HG03469 (cell line): ENCODE results near the gene TIAM1.

Source experiments
- ATAC-seq: cut with Tn5 transposase; IDR thresholded peaks from one replicate; pipeline ENCODE4 v1.9.1; 2021; ENCODE audit warnings: mild to moderate bottlenecking, moderate library complexity, moderate number of reproducible peaks; ENCODE audit not compliant: unreplicated experiment

Gene TIAM1

DNA sequence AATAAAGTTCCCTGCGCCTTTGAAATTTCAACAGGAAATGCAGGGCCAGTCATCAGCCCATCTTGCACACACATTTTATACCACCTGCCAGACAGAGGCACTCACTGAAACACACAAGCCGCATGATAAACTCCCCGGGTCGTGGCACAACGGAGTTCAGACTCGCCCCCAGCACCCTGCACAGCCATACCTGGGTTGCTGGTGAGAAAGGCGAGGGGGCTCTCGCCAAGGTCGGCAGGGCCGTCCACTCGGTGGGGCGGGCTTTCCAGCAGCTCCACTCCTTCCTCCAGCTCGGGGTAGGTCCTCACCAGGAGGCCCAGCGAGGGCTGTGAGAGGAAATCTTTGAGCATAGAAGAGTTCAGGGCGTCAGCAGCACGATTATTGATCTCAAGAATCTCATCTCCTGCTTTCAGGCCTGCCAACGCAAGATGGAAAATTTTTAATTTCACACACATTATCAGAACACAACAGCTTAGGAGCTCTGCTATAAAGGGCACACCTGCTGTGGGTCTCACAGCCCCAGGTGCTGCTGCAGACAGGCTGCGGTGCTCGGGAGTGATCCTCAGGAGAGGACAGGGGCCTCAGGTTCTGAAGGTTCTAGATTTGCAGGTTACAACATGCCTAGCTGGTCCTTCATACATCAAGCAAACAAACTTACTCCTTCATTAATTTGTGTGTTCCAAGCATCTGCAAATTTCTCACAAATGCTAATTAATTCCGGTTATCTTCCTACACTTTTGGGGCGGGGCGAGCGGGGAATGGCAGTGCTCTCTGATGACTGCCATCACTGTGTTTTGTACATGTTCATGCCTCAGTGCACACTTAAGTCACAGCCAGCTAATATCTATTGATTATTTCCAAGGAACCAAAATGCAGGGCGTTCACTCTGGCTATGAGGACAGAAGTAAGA is 161.6 kb downstream of the TIAM1 start:
- ATAC-seq, result no peak

GRCh38 chr21:31181082-31181750 is 162.8 kb downstream of the TIAM1 start:
- ATAC-seq, result no peak

- ATAC-seq, result no peak
These were observed 163.6 kb downstream of the TIAM1 start for GRCh38 chr21:31180256-31181081.

DNA sequence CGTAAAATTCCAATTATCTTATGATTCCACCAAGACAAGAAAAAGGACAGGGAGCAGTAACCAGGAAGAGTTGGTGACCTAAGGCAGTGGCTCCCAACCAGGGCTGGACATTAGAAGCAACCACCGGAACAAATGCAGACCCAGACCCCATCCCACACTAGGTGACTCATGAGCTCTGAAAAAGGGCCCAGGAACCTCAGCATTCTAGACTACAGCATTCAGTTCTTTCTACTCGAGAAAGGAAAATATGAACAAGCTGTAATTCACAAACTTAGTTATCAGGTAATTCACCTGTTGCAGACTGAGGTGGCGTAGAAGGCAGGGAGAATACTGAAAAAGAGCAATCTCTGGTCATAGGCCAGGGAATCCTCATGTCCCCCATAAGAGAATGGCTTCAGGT is 167.3 kb downstream of the TIAM1 start:
- ATAC-seq, result no peak

DNA sequence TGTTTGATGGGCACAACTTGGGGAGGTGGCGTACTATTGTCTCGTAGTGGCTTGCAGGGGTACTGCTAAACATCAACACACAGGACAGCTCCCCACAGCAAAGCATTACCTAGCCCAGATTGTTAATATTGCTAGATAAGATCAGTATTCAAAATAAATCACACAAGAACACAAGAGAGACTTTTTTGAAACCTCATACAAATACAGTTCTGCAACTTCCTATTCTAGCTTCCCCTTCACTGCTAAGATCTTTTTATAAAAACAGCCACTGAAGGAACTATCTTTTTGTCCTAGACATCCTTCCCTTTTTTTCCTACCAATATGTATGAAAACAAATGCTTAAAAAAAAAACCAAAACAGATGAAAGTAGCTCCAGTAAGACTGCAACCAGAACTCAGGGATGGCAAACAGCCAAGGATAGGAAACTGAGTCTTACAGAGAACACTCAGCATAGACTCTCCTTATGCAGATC is 167.9 kb downstream of the TIAM1 start:
- ATAC-seq, result no peak

- no peak for ATAC-seq
These were observed 170.0 kb downstream of the TIAM1 start for GRCh38 chr21:31173881-31174555.

GRCh38 chr21:31172328-31172727 is 171.7 kb downstream of the TIAM1 start:
- ATAC-seq, result no peak

DNA sequence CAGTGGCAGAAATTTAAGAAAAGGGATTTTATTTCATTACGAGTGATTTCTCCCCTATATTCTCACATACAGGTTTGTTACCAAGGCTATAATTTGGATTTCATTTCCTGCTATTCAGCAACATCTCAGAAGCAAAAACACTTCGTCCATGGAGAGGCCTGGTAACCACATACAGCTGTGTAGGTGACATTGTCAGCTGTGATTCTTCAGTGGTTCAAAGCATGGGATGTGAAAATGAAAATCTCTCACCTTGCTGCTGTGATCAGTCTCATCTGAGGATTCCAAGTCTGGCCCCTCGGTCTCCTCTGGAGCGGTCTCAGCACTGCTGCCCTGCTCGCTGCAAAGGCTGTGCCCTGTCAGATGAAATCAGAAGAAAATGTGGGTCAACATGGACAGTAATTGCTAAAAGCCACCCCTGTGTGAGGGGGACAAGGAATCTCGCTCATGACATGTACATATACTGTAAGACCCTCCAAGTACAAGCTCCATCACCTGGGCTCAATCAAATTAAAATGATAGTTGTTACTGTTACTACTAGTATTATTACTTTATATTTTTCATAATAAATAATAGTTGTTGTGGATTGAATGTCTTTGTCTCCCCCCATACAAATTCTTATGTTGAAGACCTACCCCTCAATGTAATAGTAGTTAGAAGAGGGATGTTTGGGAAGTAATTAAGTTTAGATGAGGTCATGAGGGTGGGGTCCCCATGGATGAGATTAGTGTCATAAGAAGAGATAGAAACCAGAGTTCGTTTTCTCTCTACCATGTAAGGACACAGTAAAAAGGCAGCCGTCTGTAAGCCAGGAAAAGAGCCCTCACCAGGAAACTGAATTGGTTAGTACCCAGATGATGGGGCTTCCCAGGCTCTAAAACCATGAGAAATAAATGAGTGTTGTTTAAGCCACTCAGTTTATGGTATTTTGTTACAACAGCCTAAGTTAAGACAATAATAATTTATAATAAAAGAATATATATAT is 179.1 kb downstream of the TIAM1 start:
- ATAC-seq, result no peak

DNA sequence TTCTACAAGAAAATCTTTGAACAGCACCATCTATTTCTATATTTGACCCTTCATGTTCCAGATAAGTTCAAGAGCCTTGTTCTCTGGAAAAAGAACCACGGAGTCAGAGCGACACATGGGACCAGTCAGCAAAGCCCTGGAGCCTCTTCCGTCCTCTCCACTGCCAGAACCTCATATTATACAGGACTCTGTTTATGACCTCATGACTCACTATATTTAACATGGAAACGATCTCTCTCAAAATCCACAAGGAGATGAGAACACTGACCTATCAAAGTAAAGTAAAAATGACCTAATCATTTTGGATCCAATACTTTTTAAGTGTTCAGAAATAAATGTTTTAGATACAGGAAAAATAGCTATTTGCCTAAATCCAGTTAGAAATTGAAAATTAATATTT is 181.2 kb downstream of the TIAM1 start:
- no peak for ATAC-seq

DNA sequence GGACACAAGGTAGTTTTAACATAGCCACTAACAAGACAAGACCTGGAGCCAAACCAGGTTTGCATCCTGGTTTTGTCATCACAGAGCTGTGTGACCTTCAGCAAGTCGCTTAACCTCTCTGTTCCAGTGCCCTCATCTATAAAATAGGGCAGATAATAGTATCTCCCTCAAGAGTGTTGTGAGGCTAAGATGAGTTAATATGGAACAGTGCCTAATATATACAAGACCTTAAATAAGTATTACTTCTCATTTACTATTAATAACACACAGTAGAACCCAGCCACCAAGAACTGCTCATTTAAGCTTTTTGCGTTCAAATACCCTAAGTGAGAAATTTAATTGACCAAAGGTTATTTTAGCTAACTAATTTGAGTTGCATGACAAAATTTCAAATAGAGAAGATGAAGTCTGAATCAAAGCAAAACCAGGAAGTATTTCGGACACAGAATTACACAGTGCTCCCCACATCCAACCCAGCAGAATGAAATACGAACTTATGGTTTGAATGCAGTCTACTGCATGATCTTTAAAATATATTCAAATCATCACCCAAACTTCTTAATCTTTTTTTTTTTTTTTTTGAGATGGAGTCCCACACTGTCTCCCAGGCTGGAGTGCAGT is 181.9 kb downstream of the TIAM1 start:
- ATAC-seq, result no peak

DNA sequence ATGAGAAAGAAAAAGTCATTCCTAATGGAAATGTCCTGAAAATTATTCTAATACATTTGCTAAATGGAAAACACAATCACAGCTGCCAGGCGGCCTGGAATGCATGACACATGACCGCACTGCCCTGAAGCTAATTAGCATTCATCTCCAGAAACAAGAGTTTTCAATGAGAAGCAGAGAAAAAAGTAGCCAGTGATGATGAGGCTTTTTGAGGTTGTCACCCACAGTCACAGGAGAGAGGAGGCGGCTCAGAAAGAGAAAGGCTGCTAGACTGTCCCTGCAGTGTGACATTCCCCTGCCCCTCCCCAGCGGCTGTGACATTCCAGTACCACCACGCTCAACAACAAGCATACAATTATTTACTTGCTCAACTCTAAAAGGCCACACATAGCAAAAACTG is 182.9 kb downstream of the TIAM1 start:
- no peak for ATAC-seq

DNA sequence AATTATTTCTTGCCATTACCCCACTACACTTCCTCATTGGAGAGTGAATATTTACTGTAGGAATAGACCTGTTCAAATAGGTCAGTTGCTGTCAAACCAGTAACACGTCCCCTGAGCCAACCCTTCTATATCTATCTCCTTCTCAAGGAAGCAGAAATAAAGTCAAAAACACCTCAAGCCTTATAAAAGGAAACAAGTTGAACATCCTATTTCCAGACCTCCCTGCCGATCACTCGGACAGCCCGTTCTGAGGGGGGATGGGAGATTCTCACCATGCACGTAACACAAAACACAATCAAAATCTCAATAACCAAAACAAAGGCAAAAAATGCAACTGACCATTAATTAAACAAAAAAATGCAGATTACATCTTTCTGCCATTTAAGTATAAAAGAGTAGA is 184.3 kb downstream of the TIAM1 start:
- ATAC-seq, result no peak

DNA sequence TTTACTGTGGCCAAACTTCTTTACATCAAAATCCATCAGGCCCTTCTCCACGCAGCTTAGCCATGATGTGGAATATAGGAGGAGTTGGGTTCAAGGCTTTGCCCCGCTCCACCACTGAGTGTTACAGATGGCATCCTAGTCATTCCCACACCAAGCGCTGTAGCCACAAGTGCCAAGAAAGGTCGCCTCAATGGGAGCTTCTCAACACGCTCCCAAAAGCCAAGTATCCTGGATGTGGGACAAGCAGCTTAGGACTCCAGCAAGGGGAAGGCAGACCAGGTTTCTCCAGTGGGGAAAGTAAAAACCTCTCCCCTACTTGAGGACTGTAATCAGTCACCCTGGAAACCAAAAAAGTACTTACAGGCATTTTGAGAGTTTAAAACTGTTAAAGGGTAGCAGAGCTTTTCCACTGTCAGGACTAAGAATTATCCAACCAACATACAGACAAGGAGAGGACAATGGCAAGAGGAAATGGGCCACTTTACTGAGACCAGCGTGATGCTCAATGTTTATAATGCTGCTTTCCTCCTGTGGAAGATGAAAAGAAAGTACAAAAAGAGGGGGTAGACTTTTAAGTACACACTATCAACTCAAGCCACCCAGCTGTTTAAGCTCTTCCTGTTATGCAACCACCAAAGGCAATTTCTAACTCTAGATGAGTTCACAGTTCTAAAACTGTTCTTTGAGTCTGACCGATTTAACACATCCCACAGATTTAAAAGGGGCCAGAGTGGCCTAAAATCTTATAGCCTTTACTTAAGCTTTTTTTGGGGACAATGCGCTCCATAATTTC is 185.1 kb downstream of the TIAM1 start:
- ATAC-seq, result no peak

GRCh38 chr21:31157756-31158155 is 186.3 kb downstream of the TIAM1 start:
- no peak for ATAC-seq

DNA sequence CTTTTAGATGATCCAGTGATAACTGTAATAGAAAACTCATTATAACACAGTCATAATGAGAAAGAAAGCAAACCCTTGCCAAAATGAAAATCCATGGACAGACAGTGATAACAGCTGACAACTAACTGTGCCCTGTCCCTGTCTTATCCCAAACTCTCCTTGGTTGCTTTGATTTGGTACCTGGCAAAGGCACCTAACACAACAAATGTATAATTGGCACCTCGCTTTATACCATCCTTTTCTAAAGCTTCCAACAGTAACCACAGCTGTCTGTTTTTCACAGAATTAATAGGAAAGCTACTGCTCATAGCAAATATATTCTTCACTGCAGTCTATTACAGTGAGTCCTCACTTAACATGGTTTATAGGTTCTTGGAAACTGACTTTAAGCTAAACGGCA is 187.4 kb downstream of the TIAM1 start:
- ATAC-seq, result no peak

- no peak for ATAC-seq
These were observed 187.9 kb downstream of the TIAM1 start for GRCh38 chr21:31156169-31156568.

GRCh38 chr21:31151156-31152045 is 192.7 kb downstream of the TIAM1 start:
- no peak for ATAC-seq
